Liver (tissue), 9 donors: ENCODE data around the gene C1orf210. TPM values are rescaled to one million over a fixed set of nuclear protein-coding genes. Genes with fewer than 3 reads are reported as not detected.

Experiments
- DNase-seq: peaks from one replicate; pipeline ENCODE4 v3.0.0-alpha.2; 2017; ENCODE audit warnings: low spot score
- H3K27ac ChIP-seq, 2 donors: one replicate each; pipeline ENCODE4 v1.7.0; 2013; ENCODE audit warnings: inconsistent platforms in 2 of 2, low read length in 2 of 2, control low read depth in 1 of 2, low read depth in 1 of 2, mild to moderate bottlenecking in 1 of 2
- H3K27me3 ChIP-seq, 4 donors: one replicate each; pipeline versions ENCODE4 v1.6.1 to v1.7.0; 2013; ENCODE audit warnings: low read length in 3 of 4, inconsistent platforms in 1 of 4, mild to moderate bottlenecking in 1 of 4, moderate library complexity in 1 of 4; ENCODE audit not compliant: control insufficient read depth in 4 of 4, insufficient read depth in 4 of 4
- H3K36me3 ChIP-seq, 4 donors: one replicate each; pipeline versions ENCODE4 v1.6.1 to v1.7.0; 2013; ENCODE audit warnings: low read length in 3 of 4, mild to moderate bottlenecking in 3 of 4, low read depth in 1 of 4, moderate library complexity in 1 of 4; ENCODE audit not compliant: control insufficient read depth in 4 of 4, insufficient read depth in 3 of 4
- H3K4me1 ChIP-seq, 4 donors: one replicate each; pipeline versions ENCODE4 v1.6.1 to v1.7.0; 2013; ENCODE audit warnings: low read length in 3 of 4, mild to moderate bottlenecking in 3 of 4, moderate library complexity in 1 of 4; ENCODE audit not compliant: control insufficient read depth in 4 of 4, insufficient read depth in 4 of 4
- H3K4me3 ChIP-seq, 3 donors: one replicate each; pipeline versions ENCODE4 v1.6.1 to v1.7.0; 2013; ENCODE audit warnings: low read length in 3 of 3, control low read depth in 1 of 3, low read depth in 1 of 3, mild to moderate bottlenecking in 1 of 3
- H3K9ac ChIP-seq, 2 donors: one replicate each; pipeline ENCODE4 v1.7.0; 2013; ENCODE audit warnings: low read length in 2 of 2, mild to moderate bottlenecking in 2 of 2, moderate library complexity in 2 of 2, control low read depth in 1 of 2, low read depth in 1 of 2
- H3K9me3 ChIP-seq, 4 donors: one replicate each; pipeline versions ENCODE4 v1.6.1 to v1.7.0; 2013; ENCODE audit warnings: low read length in 3 of 4; ENCODE audit not compliant: control insufficient read depth in 4 of 4
- CTCF ChIP-seq: fragments of 150-350 bp; IDR thresholded peaks from 2 replicates; pipeline ENCODE4 v1.5.1; 2017; ENCODE audit warnings: improper control_type of control experiment, low read depth, low read length; ENCODE audit not compliant: missing input control
- EGR1 ChIP-seq, 2 donors: IDR thresholded peaks; 2 replicates each; pipeline ENCODE4 v1.6.1; 2016 to 2018; ENCODE audit warnings: antibody characterized with exemption in 2 of 2, low read depth in 2 of 2
- FOXA1 ChIP-seq: IDR thresholded peaks from 2 replicates; pipeline ENCODE4 v1.6.1; 2016; ENCODE audit warnings: antibody characterized with exemption
- FOXA2 ChIP-seq: IDR thresholded peaks from 2 replicates; pipeline ENCODE4 v1.6.1; 2016; ENCODE audit warnings: antibody characterized with exemption
- GABPA ChIP-seq, 2 donors: IDR thresholded peaks in 1 of 2; conservative IDR thresholded peaks in 1 of 2; 2 replicates each; pipeline ENCODE4 v1.6.1; 2016; ENCODE audit warnings: antibody characterized with exemption in 2 of 2, mild to moderate bottlenecking in 1 of 2, moderate library complexity in 1 of 2
- HNF4A ChIP-seq, 2 donors: conservative IDR thresholded peaks; 2 replicates each; pipeline ENCODE4 v1.6.1; 2016; ENCODE audit warnings: antibody characterized with exemption in 2 of 2, mild to moderate bottlenecking in 2 of 2
- HNF4G ChIP-seq: IDR thresholded peaks from 2 replicates; pipeline ENCODE4 v1.6.1; 2016; ENCODE audit warnings: antibody characterized with exemption
- JUND ChIP-seq, 2 donors: IDR thresholded peaks; 2 replicates each; pipeline ENCODE4 v1.6.1; 2016; ENCODE audit warnings: antibody characterized with exemption in 2 of 2
- MAX ChIP-seq: IDR thresholded peaks from 2 replicates; pipeline ENCODE4 v1.6.1; 2016; ENCODE audit warnings: antibody characterized with exemption
- NR2F2 ChIP-seq: IDR thresholded peaks from 2 replicates; pipeline ENCODE4 v1.6.1; 2016; ENCODE audit warnings: antibody characterized with exemption
- RAD21 ChIP-seq, 2 donors: IDR thresholded peaks; 2 replicates each; pipeline ENCODE4 v1.6.1; 2016; ENCODE audit warnings: antibody characterized with exemption in 2 of 2, mild to moderate bottlenecking in 2 of 2
- REST ChIP-seq: IDR thresholded peaks from 2 replicates; pipeline ENCODE4 v1.6.1; 2016; ENCODE audit warnings: antibody characterized with exemption, mild to moderate bottlenecking
- RXRA ChIP-seq, 2 donors: IDR thresholded peaks; 2 replicates each; pipeline ENCODE4 v1.6.1; 2017 to 2018; ENCODE audit warnings: antibody characterized with exemption in 2 of 2, mild to moderate bottlenecking in 1 of 2
- SP1 ChIP-seq: IDR thresholded peaks from 2 replicates; pipeline ENCODE4 v1.6.1; 2018; ENCODE audit warnings: antibody characterized with exemption, mild to moderate bottlenecking
- TAF1 ChIP-seq: conservative IDR thresholded peaks from 2 replicates; pipeline ENCODE4 v1.6.1; 2016; ENCODE audit warnings: antibody characterized with exemption, mild to moderate bottlenecking
- YY1 ChIP-seq: IDR thresholded peaks from 2 replicates; pipeline ENCODE4 v1.6.1; 2016; ENCODE audit warnings: antibody characterized with exemption, mild to moderate bottlenecking
- ZBTB33 ChIP-seq: IDR thresholded peaks from 2 replicates; pipeline ENCODE4 v1.6.1; 2016; ENCODE audit warnings: antibody characterized with exemption
- WGBS: extraction: QIAGEN DNeasy Blood & Tissue Kit; methylation state at CpG from one replicate; pipeline ENCODE4 v1.1.7; 2013; 5-methylcytosine and 5-hydroxymethylcytosine counted together
- polyA plus RNA-seq, 2 donors: library from polyadenylated mRNA; stranded (reverse) in 1 of 2; unstranded in 1 of 2; fragments of 200-250 nt in 1 of 2; fragments of >200 nt in 1 of 2; fragmentation: Nextera tagmentation in 1 of 2; extraction: Ambion mirVana in 1 of 2; gene quantifications; one replicate each; pipeline versions ENCODE4 v1.2.1 to v1.2.3, GENCODE V29; 2013 to 2015
- total RNA-seq, 2 donors: library from RNA; depleted of rRNA; stranded (reverse); fragments of >200 nt; gene quantifications; one replicate each; pipeline ENCODE4 v1.2.3, GENCODE V29; 2014
- TF ChIP-seq, protein P1 (sequence below): IDR thresholded peaks from 2 replicates; pipeline ENCODE4 v1.6.1; 2016; ENCODE audit warnings: antibody characterized with exemption
- donor health status: healthy.
- donor health status: healthy.
- donor health status: healthy.
- donor health status: healthy.
- donor health status: healthy.

Gene C1orf210
- total RNA-seq: 1 to 10 TPM in 1 of 2 donors, under 1 TPM in 1; 0.75 to 5.0 TPM
- 1 to 10 TPM in 1 of 2 donors, under 1 TPM in 1; 0.80 to 1.7 TPM for polyA plus RNA-seq

DNA sequence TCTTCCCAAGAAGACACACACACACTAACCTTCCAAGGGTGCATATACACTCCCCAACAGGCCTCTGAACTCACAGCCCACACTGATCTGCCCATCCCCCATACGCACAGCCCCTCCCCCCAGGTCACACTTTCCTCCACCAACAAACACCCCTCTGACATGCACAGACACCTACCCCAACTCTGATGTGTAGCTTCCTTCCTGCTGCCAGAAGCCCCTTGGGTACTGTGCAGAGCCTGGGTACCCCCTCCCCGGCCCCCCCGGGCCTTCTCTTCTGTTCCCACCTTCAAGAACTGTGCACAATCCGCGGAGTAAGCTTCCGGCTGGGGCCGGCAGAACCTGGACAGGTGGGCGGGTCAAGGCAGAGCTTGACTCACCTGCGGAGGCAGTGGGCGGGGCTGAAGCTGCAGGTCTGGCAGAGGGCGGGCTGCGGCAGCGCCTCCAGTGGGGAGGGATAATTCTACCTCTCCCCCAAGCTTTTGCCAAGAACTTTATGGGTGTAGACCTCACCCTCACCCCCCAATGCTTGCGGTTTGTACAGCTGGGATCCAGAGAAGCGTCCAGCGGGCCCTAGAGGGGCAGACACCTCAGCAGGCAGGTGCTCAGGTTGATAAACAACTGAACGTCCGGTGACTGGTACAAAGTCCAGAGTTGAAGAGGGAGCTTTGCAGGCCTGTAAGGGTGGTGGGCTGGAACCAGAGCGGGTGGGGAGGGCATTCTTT is at the start of gene C1orf210:
Gene C1orf210, minus strand, starts transcription at position 313 of the 722 bp plus-strand sequence. CDS start 2,311 bp downstream, outside the sequence.
- WGBS: 30% methylated on average over 19 of the region's 19 CpGs

More for the DNA sequence above, at the start of gene C1orf210:
- H3K27ac ChIP-seq: no peak within 1 kb of the TSS
- TF ChIP-seq RAD21 (IDR thresholded peaks at IDR 0.05) (peak in 1 of 2 donors; percentile 36), TAF1 (no peak), HNF4A (conservative IDR thresholded peaks at IDR 0.05) (peak; percentile 51 to 70), HNF4G (peak; percentile 49), YY1 (no peak), JUND (IDR thresholded peaks at IDR 0.05) (no peak), NR2F2 (no peak), GABPA (IDR thresholded peaks at IDR 0.05 in 1 of 2, conservative IDR thresholded peaks at IDR 0.05 in 1 of 2) (no peak), RXRA (IDR thresholded peaks at IDR 0.05) (peak in 1 of 2 donors; percentile 8), EGR1 (IDR thresholded peaks at IDR 0.05; ENCODE audit: low read depth in 2 of 2) (no peak), REST (no peak), CTCF (no peak), SP1 (peak; percentile 41), FOXA1 (no peak), FOXA2 (no peak), ZBTB33 (no peak), MAX (no peak)
- TF ChIP-seq, protein P1, sequence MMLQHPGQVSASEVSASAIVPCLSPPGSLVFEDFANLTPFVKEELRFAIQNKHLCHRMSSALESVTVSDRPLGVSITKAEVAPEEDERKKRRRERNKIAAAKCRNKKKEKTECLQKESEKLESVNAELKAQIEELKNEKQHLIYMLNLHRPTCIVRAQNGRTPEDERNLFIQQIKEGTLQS: no peak
- H3K4me3 ChIP-seq: peak within 1 kb of the TSS in 1 of 3 donors; percentile 41
- H3K4me1 ChIP-seq: peaks cover 15 to 40% (median 25%) of the 10 kb centered on the region in 4 donors
- peak; percentile 54 for DNase-seq
- H3K9me3 ChIP-seq: no peaks in the 10 kb centered on the region
- no peaks in the 10 kb centered on the region for H3K27me3 ChIP-seq
- peak within 1 kb of the TSS in 1 of 2 donors; percentile 3 for H3K9ac ChIP-seq
- H3K36me3 ChIP-seq: no peaks in the 10 kb centered on the region
